Measurements from ENCODE around the gene SMIM44. TPM values are rescaled to one million over a fixed set of nuclear protein-coding genes. Genes with fewer than 3 reads are reported as not detected.

SMIM44 gene
- total RNA-seq, 4 donors from 2014 or later = not detected

DNA sequence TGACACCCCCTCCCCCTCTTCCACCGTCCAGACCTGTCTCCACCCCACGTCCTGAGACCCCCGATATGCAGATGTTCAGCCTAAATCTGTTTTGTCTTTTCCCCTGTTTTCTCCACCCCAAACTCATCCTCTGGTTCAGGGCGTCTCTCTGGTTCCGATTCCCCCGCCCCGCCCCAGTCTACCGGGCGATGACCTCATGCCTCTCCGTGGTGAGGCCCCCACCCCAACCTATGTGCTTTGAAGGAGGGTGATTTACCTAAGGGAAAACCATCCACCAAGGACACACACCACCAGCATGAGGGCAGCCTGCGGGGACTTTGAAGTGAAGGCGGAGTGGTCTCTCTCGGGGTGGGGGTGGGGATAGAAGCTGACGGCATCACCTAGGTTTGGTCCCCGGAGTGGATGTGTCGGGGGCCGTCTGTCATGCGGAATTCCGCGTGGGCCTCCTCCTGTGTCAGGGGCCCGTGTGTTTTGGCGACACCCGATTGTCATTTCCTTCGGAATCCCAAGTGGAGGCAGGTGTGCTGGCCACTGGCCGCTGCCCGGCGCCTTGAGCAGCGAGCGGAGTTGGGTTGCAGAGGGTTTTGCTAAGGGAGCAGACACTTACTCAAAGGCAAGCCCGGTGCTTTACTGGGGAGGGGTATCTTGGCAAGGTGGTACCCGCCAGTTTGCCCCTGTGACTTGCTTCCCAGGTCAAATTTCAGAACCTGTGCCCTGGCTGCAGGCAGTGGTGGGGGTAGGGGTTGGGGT, 24.3 kb upstream of the SMIM44 start:
- TF ChIP-seq CTCF (IDR thresholded peaks at IDR 0.05) = no peak
- peak in 1 of 2 donors; percentile 68 for DNase-seq (ENCODE audit: low spot score in 2 of 2)
- H3K36me3 ChIP-seq = peaks cover 28% of the 10 kb centered on the region
- H3K27me3 ChIP-seq = no peaks in the 10 kb centered on the region
- peaks cover 39% of the 10 kb centered on the region for H3K4me1 ChIP-seq
- peak overlapping the region; percentile 91 for H3K27ac ChIP-seq
- no peaks in the 10 kb centered on the region for H3K9me3 ChIP-seq
- H3K4me3 ChIP-seq = peak overlapping the region; percentile 98
- 38% methylated on average over 27 of the region's 31 CpGs for WGBS

- H3K27me3 ChIP-seq = no peaks in the 10 kb centered on the region
- peak overlapping the region; percentile 98 for H3K4me3 ChIP-seq
- H3K9me3 ChIP-seq = no peaks in the 10 kb centered on the region
- TF ChIP-seq POLR2A (IDR thresholded peaks at IDR 0.05) (no peak), EP300 (IDR thresholded peaks at IDR 0.05) (no peak), CTCF (IDR thresholded peaks at IDR 0.05) (no peak), POLR2AphosphoS5 (IDR thresholded peaks at IDR 0.05) (no peak)
- peak in 1 of 2 donors; percentile 84 for DNase-seq (ENCODE audit: low spot score in 2 of 2)
- H3K4me1 ChIP-seq = peaks cover 39% of the 10 kb centered on the region
- H3K27ac ChIP-seq = peak overlapping the region; percentile 91
- H3K36me3 ChIP-seq = peaks cover 28% of the 10 kb centered on the region
- 1% methylated on average over 42 of the region's 69 CpGs for WGBS
These were observed 23.4 kb upstream of the SMIM44 start for GRCh38 chr19:3506384-3507340.

- Histone ChIP-seq H3K27me3 (no peaks in the 10 kb centered on the region), H3K27ac (peak within 1 kb of the TSS; percentile 91), H3K4me1 (peaks cover 35% of the 10 kb centered on the region), H3K36me3 (peaks cover 21% of the 10 kb centered on the region), H3K9me3 (no peaks in the 10 kb centered on the region), H3K4me3 (peak within 1 kb of the TSS; percentile 98)
- DNase-seq (ENCODE audit: low spot score in 2 of 2) = peak; percentile 99 to 100
- peak; percentile 51 to 58 for TF ChIP-seq POLR2A (IDR thresholded peaks at IDR 0.05)
- TF ChIP-seq POLR2AphosphoS5 (IDR thresholded peaks at IDR 0.05) = peak in 2 of 3 donors; percentile 57 to 72
- no peak for TF ChIP-seq CTCF (IDR thresholded peaks at IDR 0.05)
- TF ChIP-seq EP300 (IDR thresholded peaks at IDR 0.05) = no peak
- 4% methylated on average over 7 of the region's 79 CpGs for WGBS
These were observed 22.6 kb upstream of the SMIM44 start, which contains the start of gene FZR1 for GRCh38 chr19:3505598-3506383. TSS of gene FZR1 (plus strand) at chr19:3506311. CDS start at chr19:3522990, 16,679 bp downstream.

- Histone ChIP-seq H3K9me3 (no peaks in the 10 kb centered on the region), H3K27me3 (no peaks in the 10 kb centered on the region), H3K4me1 (peaks cover 36% of the 10 kb centered on the region), H3K27ac (peak overlapping the region; percentile 91), H3K36me3 (peaks cover 11% of the 10 kb centered on the region), H3K4me3 (no peak overlapping the region)
- no peak for TF ChIP-seq POLR2A (IDR thresholded peaks at IDR 0.05)
- TF ChIP-seq POLR2AphosphoS5 (IDR thresholded peaks at IDR 0.05) = no peak
- TF ChIP-seq CTCF (IDR thresholded peaks at IDR 0.05) = no peak
- no peak for TF ChIP-seq EP300 (IDR thresholded peaks at IDR 0.05)
- WGBS = 77% methylated on average over 5 of the region's 5 CpGs
- no peak for DNase-seq (ENCODE audit: low spot score in 2 of 2)
These were observed 21.5 kb upstream of the SMIM44 start for GRCh38 chr19:3504735-3505134.
